ENCODE results near the gene DERL3.

The DERL3 gene

DNA sequence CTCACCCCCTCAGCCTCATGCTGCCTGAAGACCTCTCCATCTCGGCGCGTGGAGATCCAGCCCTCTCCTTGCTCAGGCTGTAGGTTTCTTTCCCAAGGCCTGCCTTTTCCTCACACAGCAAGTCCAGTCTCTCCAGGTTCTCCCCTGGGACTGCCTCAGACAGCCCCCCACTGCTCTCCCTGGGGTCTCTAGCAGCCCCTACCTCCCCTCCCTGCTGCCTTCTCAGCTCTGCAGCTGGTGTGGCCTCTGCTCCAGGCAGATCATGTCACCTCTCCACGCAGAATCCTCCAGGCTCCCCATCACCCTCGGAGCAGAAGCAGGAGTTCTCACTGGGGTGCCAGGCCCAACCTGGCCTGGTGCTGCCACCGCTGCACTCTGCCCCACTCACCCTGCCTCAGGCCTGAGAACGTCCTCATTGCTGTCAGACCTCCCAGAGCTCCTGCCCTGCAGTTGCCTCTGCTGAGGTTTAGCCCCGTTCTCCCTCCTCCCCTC lies 36.9 kb downstream of the DERL3 start:
- DNase-seq (ENCODE audit: low spot score): no peak

DNA sequence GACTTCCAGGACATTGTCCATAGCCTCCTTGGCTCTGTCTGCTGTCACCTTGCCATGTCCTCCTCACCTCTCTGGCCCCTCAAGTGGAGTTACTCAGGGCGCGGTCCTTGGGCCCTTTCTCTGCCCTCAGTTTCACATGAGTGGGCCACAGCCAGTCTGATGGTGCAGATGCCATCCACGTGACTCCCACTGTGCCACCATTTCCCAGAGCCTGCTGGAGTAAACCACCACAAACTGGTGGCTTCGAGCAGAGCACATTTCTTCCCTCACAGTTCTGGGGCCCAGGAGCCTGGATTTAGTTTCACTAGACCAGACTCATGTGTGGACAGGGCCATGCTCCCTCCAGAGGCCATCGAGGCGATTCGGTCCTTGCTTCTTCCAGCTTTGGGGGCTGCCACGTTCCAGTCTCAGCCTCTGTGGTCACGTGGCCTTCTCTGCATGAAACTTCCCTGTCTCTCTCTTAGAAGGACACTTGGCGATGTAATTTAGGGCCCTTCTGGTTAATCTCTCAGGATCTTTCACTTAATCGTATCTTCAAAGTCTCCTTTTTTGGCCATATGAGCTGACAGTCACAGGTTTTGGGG lies 37.5 kb downstream of the DERL3 start:
- no peak for DNase-seq (ENCODE audit: low spot score)

DNA sequence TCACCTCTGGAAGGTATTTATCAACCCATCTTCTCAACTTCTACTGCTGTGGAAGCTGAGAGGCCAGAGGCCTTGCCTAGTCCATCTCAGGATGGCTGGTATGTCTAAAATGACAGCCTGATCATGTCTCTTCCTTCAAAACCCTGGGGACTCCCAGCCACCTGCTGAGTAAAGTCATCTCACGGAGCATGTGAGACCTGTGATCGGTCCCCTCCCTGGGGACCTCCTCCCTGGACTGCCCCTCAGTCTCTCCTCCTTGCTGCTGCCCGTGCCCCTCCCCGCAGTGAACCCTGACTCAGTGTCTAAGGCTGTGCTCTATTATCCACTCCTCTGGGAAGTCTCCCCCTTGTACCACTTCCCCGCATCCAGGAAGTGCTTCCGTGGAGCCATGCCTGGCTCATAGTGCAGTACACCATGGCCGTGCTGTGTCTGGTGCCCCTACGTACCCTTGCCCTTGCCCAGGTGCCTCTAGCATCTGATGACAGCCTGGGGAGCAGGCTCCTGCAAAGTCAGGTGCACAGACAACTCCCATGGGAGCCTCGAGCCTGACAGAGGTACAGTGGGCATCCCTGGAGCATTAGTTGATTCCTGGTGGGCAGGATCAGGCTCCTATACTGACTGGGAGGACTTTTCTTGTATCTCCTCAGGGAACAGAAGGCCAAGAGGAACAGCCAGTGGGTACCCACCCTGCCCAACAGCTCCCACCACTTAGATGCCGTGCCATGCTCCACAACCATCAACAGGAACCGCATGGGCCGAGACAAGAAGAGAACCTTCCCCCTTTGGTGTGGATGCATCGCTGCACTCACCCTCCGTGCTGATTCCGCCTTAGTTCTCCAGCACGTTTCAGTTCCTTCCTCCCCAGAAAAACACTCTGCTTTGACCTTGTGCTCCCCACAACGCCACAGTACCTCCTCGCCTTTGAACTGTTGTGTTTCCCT lies 38.2 kb downstream of the DERL3 start:
- no peak for DNase-seq (ENCODE audit: low spot score)

DNA sequence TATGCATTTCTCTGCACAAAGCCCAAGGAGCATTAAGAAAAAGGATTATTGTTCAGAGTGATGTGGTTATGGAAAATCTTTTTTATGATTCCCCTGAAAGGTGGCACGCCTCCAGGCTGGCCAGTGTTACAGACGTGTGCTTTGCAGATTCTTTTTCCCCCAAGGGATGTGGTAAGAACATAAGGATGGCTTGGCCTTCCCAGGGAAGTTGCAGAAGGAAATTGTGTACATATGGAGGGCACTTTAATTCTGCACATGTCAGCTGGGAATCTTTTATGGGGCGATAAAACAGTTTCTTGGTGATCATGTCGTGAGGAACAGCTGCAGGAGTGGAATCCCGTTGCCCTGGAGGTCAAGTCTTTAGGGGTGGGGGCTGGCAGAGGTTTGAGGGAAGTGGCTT lies 42.3 kb downstream of the DERL3 start:
- peak; percentile 26 for DNase-seq (ENCODE audit: low spot score)

DNA sequence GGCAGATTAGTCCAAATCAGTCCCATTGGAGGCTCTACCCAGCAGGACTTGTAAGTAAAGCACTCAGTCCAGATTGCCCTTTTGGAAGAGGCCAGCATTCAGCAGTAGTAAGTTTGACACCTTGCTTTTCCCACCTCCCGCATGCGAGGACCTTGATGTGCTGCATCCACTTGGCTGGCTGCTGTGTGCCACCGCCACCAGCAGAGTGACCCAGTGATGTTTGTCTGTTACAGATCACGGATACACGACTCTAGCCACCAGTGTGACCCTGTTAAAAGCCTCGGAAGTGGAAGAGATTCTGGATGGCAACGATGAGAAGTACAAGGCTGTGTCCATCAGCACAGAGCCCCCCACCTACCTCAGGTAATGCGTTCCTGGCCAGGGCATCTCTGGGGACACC lies 45.5 kb downstream of the DERL3 start:
- DNase-seq (ENCODE audit: low spot score): no peak

DNA sequence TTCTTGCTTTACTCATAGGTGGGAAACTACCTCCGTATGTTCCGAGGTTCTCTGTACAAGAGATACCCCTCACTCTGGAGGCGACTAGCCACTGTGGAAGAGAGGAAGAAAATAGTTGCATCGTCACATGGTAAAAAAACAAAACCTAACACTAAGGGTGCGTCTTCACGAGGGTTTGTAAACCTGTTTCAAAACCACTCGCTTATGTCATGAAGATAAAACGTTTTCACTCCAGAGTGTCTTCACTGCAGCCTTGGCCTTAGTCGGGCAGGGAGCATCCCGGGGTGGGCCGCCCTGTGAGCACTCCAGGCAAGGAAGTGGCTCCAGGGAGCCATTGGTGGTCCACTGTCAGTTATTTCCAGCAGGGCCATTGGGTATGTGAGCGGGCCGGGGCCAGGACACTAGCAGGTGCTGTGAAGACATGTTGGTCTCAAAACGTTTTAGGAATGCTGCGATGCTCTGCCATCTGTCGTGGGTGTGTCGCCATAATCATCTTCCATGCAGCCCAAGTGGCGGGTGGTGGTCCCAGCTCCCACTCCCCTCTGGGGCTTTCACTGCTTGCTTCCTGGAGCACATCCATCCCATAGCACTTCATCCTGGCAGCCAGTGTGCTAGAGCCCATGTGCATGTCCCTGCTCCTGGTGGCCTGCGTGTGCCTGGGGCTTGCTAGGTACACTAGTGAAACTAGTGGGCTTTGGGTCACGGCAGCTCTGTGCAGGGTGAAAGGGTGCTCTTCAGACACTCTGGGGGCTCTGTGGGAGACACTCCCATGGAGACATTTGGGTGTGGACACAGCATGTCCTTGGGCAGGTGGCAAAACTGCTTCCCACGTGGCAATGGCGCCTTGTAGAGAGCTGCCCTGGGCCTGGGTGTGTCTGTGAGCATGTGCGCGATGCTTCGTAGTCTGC lies 46.8 kb downstream of the DERL3 start:
- DNase-seq (ENCODE audit: low spot score): no peak

DNA sequence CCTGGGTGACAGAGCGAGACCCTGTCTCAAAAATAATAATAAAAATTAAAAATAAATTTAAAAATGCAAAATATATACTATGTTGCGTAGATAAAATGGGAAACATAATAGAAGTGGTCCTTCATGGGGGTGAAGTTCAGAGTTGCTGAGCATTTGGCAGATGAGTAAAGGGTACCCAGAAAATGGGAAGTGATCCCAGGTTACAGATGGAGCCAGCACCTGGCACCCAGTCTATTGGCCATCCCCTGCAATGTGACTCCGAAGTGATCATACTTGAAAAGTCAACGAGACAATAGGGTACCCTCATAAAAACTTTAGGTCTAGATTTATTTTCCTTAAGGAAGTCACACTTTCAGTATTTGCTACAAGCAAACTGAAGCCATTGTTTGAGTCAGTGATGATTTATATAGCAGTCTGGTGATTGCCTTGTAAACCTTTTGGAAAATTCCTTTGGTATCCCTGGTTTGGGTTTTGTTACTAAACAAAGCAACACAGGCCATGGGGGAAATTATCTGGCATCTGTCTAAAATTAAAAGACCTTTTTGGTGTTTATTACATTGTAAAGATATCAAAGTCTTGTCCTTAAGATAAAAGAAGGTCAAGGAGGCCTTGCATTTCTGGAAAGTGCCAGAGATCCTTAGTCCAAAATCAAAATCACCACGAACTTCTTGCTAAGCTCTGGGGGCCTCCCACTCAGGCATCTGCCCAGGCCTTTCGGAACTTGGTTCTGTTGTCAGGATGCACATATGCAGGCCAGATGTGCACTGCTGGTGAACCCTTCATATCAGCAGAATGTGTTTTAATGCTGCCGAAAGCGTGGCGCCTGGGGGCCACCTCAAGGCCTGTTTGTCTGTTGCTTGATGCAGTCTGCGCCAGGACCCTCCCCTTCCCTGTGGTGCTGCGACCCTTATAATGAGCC lies 47.7 kb downstream of the DERL3 start:
- peak; percentile 71 for DNase-seq (ENCODE audit: low spot score)

DNA sequence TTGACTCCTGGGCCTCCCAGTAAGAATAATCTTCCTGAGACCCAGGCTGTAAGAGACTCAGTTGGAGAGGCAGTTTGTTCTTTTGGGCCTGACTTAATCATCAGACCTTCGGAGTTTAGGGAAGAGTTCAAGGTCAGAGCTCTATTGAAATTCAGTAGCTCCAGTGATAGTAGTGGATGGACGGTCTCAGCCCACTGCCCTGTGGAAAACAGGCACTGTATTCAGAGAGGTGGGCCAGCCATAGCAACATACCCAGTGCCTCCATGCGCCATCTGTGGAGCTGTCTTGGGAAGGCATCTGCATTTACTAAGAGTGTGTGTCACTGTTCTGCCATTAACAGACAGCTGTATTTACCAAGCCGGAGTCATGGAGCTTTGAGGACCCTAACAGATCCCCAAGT lies 49.2 kb downstream of the DERL3 start:
- no peak for DNase-seq (ENCODE audit: low spot score)

DNA sequence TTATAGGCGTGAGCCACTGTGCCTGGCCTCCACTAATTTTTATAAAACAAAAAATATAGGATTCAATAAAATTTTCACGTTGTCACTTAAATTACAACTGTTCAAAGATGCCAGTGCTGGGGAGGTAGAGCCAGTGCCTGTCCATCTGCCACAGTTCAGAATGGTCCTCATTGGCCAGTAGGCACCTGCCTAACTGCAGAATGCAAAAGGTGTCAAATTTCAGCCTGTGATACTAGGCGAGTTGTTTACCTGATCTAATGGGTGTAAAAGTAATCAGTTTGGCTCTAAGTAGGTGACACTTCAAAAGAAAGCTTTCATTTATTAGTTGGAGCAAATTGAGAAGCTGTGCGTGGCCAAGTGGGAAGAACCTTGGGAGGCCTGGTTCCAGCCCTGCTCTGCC lies 49.7 kb downstream of the DERL3 start:
- DNase-seq (ENCODE audit: low spot score): no peak

DNA sequence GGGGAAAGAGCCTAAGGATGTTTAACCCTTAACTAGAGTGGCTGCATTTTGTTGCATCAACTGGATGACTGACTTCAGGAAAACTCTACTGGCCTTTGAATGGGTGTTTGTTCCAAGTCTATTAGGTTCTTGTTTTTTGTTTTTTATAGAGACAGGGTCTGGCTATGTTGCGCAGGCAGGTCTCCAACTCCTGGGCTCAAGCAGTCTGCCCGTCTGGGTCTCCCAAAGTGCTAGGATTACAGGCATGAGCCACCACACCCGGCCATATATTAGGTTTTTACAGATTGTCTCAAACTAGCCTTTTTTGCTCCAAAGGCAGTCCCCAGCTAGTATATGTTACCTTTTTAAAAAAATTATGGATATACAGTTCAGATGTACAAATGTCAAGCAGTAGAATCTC lies 50.9 kb downstream of the DERL3 start:
- no peak for DNase-seq (ENCODE audit: low spot score)

DNA sequence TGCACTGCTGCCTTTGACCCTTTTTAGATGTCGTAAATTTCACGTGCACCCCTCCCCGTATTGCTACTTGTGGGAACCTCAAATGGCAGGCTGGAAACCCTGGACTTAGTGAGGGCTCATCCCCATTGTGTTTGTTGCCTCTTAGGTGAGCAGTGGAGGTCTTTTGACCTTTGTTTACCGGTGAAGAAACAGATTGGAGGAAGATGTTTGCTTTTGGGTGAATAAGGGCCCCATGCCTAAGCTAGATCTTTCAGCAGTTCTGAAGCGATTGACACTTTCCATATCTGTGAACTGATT lies 51.3 kb downstream of the DERL3 start:
- no peak for DNase-seq (ENCODE audit: low spot score)

DNA sequence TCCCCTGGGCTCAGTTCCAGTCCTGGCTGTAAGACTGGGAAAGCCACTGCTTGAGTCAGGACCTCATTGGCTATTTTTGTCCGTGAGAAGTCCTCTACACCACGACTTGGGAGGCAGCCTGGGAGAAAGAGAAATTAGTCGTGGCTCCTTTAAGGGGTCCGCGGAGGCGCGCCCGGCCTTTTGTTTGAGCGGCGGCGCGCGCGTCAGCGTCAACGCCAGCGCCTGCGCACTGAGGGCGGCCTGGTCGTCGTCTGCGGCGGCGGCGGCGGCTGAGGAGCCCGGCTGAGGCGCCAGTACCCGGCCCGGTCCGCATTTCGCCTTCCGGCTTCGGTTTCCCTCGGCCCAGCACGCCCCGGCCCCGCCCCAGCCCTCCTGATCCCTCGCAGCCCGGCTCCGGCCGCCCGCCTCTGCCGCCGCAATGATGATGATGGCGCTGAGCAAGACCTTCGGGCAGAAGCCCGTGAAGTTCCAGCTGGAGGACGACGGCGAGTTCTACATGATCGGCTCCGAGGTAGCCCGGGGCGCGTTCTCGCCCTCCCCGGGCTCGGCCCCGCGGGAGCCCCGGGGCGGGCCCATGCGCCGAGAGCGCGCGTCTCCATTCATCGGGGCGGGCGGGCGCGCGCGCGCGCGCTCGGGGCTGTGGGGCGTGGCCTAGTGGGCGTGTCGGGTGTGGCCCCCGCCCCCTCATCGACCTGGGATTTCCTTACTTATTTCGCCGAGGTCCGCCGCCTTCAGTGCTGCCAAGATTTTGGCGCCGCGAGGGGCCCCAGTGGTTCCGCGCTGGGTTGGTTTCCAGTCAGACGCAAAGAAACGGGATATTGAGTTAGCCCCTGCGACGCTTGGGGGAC lies 51.8 kb downstream of the DERL3 start, which contains the start of gene SMARCB1:
Gene SMARCB1 (plus strand): TSS at position 215 of the 848 bp plus-strand sequence. CDS start 204 bp downstream, at position 419.
- DNase-seq (ENCODE audit: low spot score): peak; percentile 95

DNA sequence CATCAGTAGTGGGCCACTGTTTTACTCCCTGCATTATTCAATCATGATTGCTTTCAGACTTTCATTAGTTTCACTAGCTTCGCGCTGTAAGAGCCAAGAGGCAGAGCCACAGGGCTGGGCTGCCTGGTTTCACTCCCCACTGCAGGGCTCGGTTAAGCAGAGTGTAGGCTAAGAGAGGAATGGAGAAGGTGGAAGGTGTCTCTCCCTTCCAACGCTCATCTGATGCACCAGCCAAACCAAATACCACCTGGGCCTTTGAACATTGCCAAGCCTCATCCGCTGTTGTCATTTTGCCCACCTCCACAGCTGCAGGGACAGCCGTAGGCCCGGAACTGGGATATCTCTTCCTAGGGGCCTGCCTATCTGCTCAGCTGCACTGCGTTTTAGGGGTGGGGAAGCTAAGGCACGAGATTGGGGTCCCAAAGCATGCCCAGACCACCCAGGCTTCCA lies 52.5 kb downstream of the DERL3 start:
- no peak for DNase-seq (ENCODE audit: low spot score)
